CD14-positive monocyte (primary cell): ENCODE data around the gene PREX1. TPM values are rescaled to one million over a fixed set of nuclear protein-coding genes. Genes with fewer than 3 reads are reported as not detected.

ENCODE experiments used
- DNase-seq, 3 donors: peaks; one replicate each; pipeline ENCODE4 v3.0.0-alpha.2; 2011 to 2022
- H2AFZ ChIP-seq: 2 replicates; pipeline ENCODE4 v1.6.0; 2012; ENCODE audit warnings: mild to moderate bottlenecking, low read depth, low read length, inconsistent platforms; ENCODE audit not compliant: insufficient read depth, poor library complexity, severe bottlenecking
- H3K27ac ChIP-seq, 2 donors: 1 replicate in 1 of 2; 2 replicates in 1 of 2; pipeline ENCODE4 v1.5.1; 2012 to 2013; ENCODE audit warnings: low read length in 2 of 2, control low read depth in 1 of 2, inconsistent platforms in 1 of 2, low read depth in 1 of 2, mild to moderate bottlenecking in 1 of 2
- H3K27me3 ChIP-seq, 2 donors: one replicate each; pipeline versions ENCODE4 v1.6.0 to v1.6.1; 2011 to 2013; ENCODE audit warnings: low read length in 2 of 2; ENCODE audit not compliant: control insufficient read depth in 2 of 2, insufficient read depth in 2 of 2
- H3K36me3 ChIP-seq, 2 donors: replicated peaks in 1 of 2; 1 replicate in 1 of 2; 2 replicates in 1 of 2; pipeline versions ENCODE4 v1.5.1 to v1.6.1; 2012 to 2013; ENCODE audit warnings: low read length in 2 of 2, control low read depth in 1 of 2, inconsistent platforms in 1 of 2, mild to moderate bottlenecking in 1 of 2; ENCODE audit not compliant: insufficient read depth in 2 of 2, control insufficient read depth in 1 of 2
- H3K4me1 ChIP-seq, 2 donors: 1 replicate in 1 of 2; 2 replicates in 1 of 2; pipeline versions ENCODE4 v1.5.1 to v1.6.1; 2012 to 2013; ENCODE audit warnings: low read length in 2 of 2, control low read depth in 1 of 2, inconsistent platforms in 1 of 2, mild to moderate bottlenecking in 1 of 2, moderate library complexity in 1 of 2; ENCODE audit not compliant: insufficient read depth in 2 of 2, control insufficient read depth in 1 of 2
- H3K4me2 ChIP-seq: replicated peaks from 2 replicates; pipeline ENCODE3; 2012; ENCODE audit warnings: low read length, moderate library complexity, mild to moderate bottlenecking; ENCODE audit not compliant: poor library complexity, severe bottlenecking; ENCODE audit errors: extremely low read depth
- H3K4me3 ChIP-seq, 3 experiments: fragments of 200-600 bp in 1 of 3; sonication (generic) in 1 of 3; replicated peaks in 1 of 3; 1 replicate in 2 of 3; 2 replicates in 1 of 3; pipeline ENCODE4 v1.5.1; 2011 to 2013; ENCODE audit warnings: low read length in 3 of 3, mild to moderate bottlenecking in 3 of 3, control low read depth in 2 of 3, low read depth in 2 of 3, inconsistent platforms in 1 of 3, moderate library complexity in 1 of 3
- H3K79me2 ChIP-seq: 2 replicates; pipeline ENCODE4 v1.6.0; 2012; ENCODE audit warnings: mild to moderate bottlenecking, control low read depth, inconsistent platforms, low read length, moderate library complexity; ENCODE audit not compliant: insufficient read depth
- H3K9ac ChIP-seq: 2 replicates; pipeline ENCODE4 v1.6.0; 2017; ENCODE audit warnings: low read length, mild to moderate bottlenecking; ENCODE audit not compliant: insufficient read depth, poor library complexity, severe bottlenecking
- H3K9me3 ChIP-seq, 2 donors: replicated peaks in 1 of 2; 1 replicate in 1 of 2; 2 replicates in 1 of 2; pipeline versions ENCODE4 v1.5.1 to v1.6.1; 2012 to 2013; ENCODE audit warnings: low read length in 2 of 2, control low read depth in 1 of 2; ENCODE audit not compliant: control insufficient read depth in 1 of 2, insufficient read depth in 1 of 2
- H4K20me1 ChIP-seq: 2 replicates; pipeline ENCODE4 v1.6.0; 2012; ENCODE audit warnings: mild to moderate bottlenecking, low read length, control low read depth, moderate library complexity; ENCODE audit not compliant: insufficient read depth
- H3K27ac Mint-ChIP-seq, 7 donors: one replicate each; pipeline ENCODE4 v1.8.0; 2020; ENCODE audit warnings: mild to moderate bottlenecking in 7 of 7, mixed read lengths in 7 of 7, moderate library complexity in 6 of 7, inconsistent platforms in 2 of 7
- H3K27me3 Mint-ChIP-seq, 3 donors: one replicate each; pipeline ENCODE4 v1.8.0; 2021 to 2022; ENCODE audit warnings: low read depth in 3 of 3, mild to moderate bottlenecking in 3 of 3, mixed read lengths in 3 of 3, moderate library complexity in 3 of 3, inconsistent platforms in 1 of 3
- H3K36me3 Mint-ChIP-seq, 2 donors: one replicate each; pipeline ENCODE4 v1.8.0; 2020; ENCODE audit warnings: mixed read lengths in 2 of 2, inconsistent platforms in 1 of 2, mild to moderate bottlenecking in 1 of 2
- H3K4me1 Mint-ChIP-seq: one replicate; pipeline ENCODE4 v1.8.0; 2020; ENCODE audit warnings: mild to moderate bottlenecking, mixed read lengths
- H3K4me3 Mint-ChIP-seq, 2 donors: one replicate each; pipeline ENCODE4 v1.8.0; 2020; ENCODE audit warnings: mild to moderate bottlenecking in 2 of 2, mixed read lengths in 2 of 2, moderate library complexity in 1 of 2
- H3K9me3 Mint-ChIP-seq, 7 donors: one replicate each; pipeline ENCODE4 v1.8.0; 2020 to 2022; ENCODE audit warnings: mixed read lengths in 7 of 7, mild to moderate bottlenecking in 6 of 7, moderate library complexity in 6 of 7, inconsistent platforms in 2 of 7
- WGBS: methylation state at CpG from one replicate; pipeline ENCODE4 v1.1.5; 2013; ENCODE audit warnings: missing lambda C conversion rate; ENCODE audit not compliant: insufficient coverage; 5-methylcytosine and 5-hydroxymethylcytosine counted together
- intact Hi-C, 2 donors: fragments of 100-400 bp; cut with micrococcal nuclease; formaldehyde crosslinking; loops; one replicate each; pipeline versions ENCODE4 v1.15.0 to v1.15.1; 2023
- polyA plus RNA-seq, 3 donors: library from polyadenylated mRNA; depleted of rRNA in 1 of 3; unstranded in 2 of 3; stranded (reverse) in 1 of 3; fragments of 300-500 nt in 2 of 3; fragments of >200 nt in 1 of 3; fragmentation: Illumina TruSeq in 2 of 3; gene quantifications; 1 replicate in 2 of 3; 2 replicates in 1 of 3; pipeline ENCODE4 v1.2.3, GENCODE V29; 2012 to 2021
- TF ChIP-seq, protein P1 (sequence below): fragments of 200-600 bp; IDR thresholded peaks from one replicate; pipeline ENCODE4 v1.8.0; 2022; ENCODE audit warnings: antibody characterized with exemption, mild to moderate bottlenecking

PREX1 gene
- polyA plus RNA-seq, 3 donors: 24.3 to 114 (median 27.5) TPM

DNA sequence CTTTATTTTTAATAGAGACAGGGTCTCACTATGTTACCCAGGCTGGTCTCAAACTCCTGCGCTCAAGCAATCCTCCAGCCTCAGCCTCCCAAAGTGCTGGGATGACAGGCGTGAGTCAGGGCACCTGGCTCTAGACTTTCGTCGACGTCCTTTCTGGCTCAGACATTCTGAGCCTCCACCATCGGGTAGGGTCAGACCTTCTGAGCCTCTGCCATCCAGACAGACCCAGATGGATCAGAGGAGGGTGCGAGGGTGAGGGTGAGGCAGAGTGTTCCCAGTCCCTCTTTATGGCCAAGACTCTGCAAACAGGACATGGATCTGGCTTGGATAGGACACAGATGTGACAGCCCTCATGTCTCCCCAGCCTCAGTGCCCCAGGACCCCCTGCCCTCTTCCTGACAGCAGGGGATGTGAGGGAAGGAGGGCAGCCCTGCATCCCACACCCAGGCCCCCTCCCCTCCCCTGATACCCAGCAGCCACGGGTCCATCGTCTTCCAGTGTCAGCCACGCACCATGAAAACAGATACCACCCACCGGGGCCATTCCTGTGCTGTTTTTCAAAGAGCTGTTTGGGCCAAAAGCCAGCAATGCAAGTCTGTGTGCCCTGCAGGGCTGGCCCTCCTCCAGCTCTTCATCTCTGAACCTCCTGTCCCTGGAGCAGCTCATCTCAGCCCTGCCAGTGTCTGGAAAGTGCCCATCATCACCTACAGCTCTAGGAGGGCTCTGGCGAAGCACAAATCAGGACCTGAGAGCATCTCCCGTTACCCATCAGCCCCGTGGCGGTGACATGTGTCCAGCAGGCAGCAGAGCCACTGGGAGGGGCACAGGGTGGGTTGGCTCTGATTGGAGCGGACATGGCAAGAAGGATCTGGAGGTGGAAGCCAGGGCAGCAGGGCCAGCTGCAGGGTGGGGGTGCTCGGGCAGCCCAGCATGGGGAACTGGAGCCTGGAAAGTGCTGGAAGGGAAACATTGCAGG is 208.4 kb downstream of the PREX1 start:
- intact Hi-C loops: loop anchor here (2.0 to 10.0 kb wide), 4 partner anchors 833 to 957 kb away; partner anchors contain the start of gene SULF2 (in 1 of the 2)
- peaks cover 6 to 17% (median 8%) of the 10 kb centered on the region in 3 donors for H3K27me3 Mint-ChIP-seq
- no peak overlapping the region for H2AFZ ChIP-seq
- peaks cover 0 to 3% of the 10 kb centered on the region in 2 donors for H3K9me3 ChIP-seq
- H3K27me3 ChIP-seq: no peaks in the 10 kb centered on the region
- peaks cover 10 to 20% of the 10 kb centered on the region in 2 donors for H3K36me3 Mint-ChIP-seq
- no peak overlapping the region for H3K4me3 Mint-ChIP-seq
- no peak overlapping the region for H3K4me3 ChIP-seq
- H3K79me2 ChIP-seq: no peaks in the 10 kb centered on the region
- no peak overlapping the region for H3K27ac ChIP-seq
- peaks cover 9 to 20% of the 10 kb centered on the region in 2 donors for H3K36me3 ChIP-seq
- peaks cover 30% of the 10 kb centered on the region for H3K4me1 Mint-ChIP-seq
- peaks cover 52% of the 10 kb centered on the region for H4K20me1 ChIP-seq
- TF ChIP-seq, protein P1, sequence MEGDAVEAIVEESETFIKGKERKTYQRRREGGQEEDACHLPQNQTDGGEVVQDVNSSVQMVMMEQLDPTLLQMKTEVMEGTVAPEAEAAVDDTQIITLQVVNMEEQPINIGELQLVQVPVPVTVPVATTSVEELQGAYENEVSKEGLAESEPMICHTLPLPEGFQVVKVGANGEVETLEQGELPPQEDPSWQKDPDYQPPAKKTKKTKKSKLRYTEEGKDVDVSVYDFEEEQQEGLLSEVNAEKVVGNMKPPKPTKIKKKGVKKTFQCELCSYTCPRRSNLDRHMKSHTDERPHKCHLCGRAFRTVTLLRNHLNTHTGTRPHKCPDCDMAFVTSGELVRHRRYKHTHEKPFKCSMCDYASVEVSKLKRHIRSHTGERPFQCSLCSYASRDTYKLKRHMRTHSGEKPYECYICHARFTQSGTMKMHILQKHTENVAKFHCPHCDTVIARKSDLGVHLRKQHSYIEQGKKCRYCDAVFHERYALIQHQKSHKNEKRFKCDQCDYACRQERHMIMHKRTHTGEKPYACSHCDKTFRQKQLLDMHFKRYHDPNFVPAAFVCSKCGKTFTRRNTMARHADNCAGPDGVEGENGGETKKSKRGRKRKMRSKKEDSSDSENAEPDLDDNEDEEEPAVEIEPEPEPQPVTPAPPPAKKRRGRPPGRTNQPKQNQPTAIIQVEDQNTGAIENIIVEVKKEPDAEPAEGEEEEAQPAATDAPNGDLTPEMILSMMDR: no peak
- peaks cover 0 to 5% (median 3%) of the 10 kb centered on the region in 7 donors for H3K9me3 Mint-ChIP-seq
- no peak overlapping the region for H3K27ac Mint-ChIP-seq
- no peak overlapping the region for H3K9ac ChIP-seq
- no peak for DNase-seq
- peaks cover 21 to 22% of the 10 kb centered on the region in 2 donors for H3K4me1 ChIP-seq
- no peak overlapping the region for H3K4me2 ChIP-seq
- WGBS: 83% methylated on average over 16 of the region's 17 CpGs

DNA sequence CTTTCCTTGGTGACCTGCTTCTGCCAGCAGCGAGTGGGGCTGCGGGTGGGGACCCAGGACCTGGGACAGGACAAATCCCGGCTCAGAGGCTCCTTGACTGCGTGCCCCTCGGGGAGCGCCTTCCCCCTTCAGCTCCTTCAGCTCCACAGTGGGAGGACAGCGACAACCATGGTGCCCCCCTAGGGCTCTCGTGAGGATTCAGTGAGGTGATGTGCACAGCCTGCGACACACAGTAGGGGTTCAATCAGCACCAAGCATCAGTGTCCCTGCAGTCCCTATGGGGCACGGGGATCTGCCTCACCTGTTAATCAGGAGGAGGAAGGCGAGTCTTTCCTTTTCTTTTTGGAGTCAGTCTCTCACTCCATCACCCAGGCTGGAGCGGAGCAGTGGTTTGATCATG is 209.2 kb downstream of the PREX1 start:
- Histone ChIP-seq H3K9ac (no peak overlapping the region), H4K20me1 (peaks cover 45% of the 10 kb centered on the region), H3K27me3 (no peaks in the 10 kb centered on the region), H3K4me3 (no peak overlapping the region), H3K36me3 (peaks cover 4 to 13% of the 10 kb centered on the region in 2 donors), H3K9me3 (peaks cover 0 to 3% of the 10 kb centered on the region in 2 donors), H3K27ac (no peak overlapping the region), H3K4me1 (peaks cover 21 to 22% of the 10 kb centered on the region in 2 donors), H2AFZ (no peak overlapping the region), H3K79me2 (no peaks in the 10 kb centered on the region), H3K4me2 (no peak overlapping the region)
- TF ChIP-seq, protein P1: no peak
- Mint-ChIP-seq H3K27ac (no peak overlapping the region), H3K9me3 (peaks cover 0 to 6% (median 3%) of the 10 kb centered on the region in 7 donors), H3K27me3 (peaks cover 6 to 17% (median 9%) of the 10 kb centered on the region in 3 donors), H3K4me1 (peaks cover 30% of the 10 kb centered on the region), H3K4me3 (no peak overlapping the region), H3K36me3 (peaks cover 6 to 13% of the 10 kb centered on the region in 2 donors)
- no peak for DNase-seq
- WGBS: 80% methylated on average over 9 of the region's 12 CpGs
- intact Hi-C loops: no loop called here
